Hippocampal formation (tissue), 2 donors: ENCODE results near the gene EPB41L1.
A peak's percentile ranks its signal among the peaks of the same experiment; 100 is the strongest.

Experiments
- DNase-seq, 2 donors: peaks; one replicate each; lab custom pipeline; 2025; lab: John Stamatoyannopoulos, UW

Gene EPB41L1

DNA sequence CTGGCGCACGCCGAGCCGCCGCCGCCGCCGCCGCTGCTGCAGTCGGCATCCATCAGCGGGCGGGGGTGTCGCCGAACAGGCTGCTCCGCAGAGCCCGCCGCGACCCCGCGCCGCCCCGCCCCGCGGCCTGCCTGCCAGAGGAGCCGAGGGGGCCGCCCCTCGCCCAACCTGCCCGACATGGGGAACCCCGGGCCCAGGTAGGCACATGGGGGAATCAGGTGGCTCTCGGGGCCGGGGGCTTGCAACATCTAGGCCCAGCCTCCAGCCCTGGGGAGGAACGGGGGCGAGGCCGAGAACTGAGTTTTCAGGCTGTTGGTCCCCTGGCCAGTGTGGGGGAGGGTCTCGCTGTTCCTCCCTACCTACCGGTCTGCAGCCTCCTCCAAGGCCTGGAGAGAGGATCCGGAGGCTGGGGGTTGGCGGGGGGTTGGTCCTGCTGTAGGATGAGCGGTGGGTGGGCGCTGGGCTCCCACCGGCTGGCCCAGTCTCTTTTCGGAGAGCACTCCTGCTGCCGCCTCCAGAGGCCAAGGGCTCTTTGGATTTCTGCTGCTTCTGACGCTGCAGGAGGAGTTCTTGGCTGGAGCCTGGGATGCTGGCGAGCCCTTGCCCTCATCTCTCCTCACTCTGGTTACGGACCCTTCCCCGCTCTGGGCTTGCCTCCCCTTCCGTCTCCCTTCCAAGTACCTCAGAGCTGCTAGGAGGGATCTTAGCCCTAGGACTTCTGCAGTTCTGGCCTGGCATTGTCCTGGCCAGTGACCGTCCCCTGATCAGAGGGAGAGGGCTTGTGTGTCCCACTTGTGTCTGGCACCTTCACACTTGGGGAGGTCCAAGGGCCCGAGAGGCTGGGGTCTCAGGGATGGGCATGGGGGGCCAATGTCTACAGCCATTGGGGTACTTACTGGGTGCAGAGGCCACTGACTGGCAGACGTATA, at the start of gene EPB41L1:
EPB41L1 (plus strand) TSS at position 41 of the 929 bp plus-strand sequence. CDS start 19,038 bp downstream, outside the sequence.
- peak in 1 of 2 donors; percentile 44 for DNase-seq

DNA sequence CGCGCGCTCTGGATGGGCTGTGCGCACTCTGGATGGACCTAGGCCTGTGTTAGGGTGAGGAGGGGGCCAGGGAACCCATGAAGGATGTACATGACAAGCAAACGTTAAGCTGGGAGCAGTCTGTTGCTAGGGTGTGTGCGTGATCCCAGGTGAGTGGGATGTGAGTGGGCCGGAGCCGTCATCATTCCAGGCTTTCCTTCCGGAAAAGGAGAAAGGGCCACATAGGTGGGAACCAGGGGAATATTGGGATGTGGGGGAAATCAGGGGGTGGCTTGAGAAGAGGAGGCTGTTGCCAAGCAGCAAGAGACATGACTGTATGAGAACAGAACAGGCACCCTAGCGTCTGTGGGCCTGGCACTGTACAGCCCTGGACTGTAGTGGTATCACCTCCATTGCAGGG, 49.7 kb upstream of the EPB41L1 start:
- DNase-seq, result no peak

DNA sequence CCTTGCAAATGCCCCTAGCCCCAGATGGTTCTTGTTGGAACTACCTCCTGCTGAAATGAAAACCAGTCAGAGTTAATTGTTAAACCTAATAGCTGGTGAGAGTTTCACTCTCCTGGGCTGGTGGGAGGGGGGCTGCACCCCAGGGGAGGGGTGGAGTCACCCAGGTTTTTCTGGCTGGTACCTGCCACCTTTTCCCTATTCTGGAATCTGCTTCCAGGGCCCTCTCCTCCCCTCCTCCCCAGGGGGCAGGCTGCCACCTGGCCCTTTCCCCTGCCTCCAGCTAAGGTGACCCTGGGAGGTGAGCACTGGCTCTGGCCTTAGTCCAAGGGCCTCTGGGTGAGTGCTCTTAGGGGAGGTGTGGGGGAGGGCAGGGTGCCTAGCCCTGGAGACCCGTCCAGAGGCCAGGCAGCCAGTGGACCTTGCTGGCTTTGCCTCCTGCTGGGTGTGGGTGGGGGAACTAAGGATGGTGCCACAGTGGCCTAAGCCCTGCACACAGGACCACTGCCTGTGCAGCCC, 48.8 kb upstream of the EPB41L1 start:
- no peak for DNase-seq

DNA sequence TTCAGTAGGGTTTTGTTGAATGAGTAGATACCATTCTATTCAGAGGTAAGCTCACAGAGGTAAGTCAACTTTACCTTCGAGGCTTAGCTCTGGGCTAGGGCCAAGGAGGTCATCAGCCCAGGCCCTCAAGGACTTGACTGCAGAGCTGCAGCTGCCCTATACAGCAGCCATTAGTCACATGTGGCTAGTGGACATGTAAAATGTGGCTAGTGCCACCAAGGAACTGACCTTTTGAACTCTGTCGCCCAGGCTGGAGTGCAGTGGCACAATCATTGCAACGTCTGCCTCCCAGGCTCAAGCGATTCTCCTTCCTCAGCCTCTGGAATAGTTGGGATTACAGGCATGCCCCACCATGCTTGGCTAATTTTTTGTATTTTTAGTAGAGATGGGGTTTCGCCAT, 47.9 kb upstream of the EPB41L1 start:
- no peak for DNase-seq

DNA sequence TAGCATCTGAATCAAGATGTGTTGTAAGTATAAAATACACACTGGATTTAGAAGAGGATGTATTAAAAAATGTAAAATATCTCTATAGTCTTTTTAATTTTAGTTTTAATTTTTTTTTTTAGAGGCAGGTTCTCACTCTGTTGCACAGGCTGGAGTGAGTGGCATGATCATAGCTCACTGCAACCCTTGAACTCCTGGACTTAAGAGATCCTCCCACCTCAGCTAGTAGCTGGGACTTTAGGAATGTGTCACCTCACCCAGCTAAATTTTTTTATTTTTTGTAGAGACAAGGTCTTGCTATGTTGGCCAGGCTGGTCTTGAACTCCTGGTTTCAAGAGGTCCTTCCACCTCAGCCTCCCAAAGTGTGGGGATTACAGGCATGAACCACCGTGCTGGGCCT, 46.7 kb upstream of the EPB41L1 start:
- no peak for DNase-seq

DNA sequence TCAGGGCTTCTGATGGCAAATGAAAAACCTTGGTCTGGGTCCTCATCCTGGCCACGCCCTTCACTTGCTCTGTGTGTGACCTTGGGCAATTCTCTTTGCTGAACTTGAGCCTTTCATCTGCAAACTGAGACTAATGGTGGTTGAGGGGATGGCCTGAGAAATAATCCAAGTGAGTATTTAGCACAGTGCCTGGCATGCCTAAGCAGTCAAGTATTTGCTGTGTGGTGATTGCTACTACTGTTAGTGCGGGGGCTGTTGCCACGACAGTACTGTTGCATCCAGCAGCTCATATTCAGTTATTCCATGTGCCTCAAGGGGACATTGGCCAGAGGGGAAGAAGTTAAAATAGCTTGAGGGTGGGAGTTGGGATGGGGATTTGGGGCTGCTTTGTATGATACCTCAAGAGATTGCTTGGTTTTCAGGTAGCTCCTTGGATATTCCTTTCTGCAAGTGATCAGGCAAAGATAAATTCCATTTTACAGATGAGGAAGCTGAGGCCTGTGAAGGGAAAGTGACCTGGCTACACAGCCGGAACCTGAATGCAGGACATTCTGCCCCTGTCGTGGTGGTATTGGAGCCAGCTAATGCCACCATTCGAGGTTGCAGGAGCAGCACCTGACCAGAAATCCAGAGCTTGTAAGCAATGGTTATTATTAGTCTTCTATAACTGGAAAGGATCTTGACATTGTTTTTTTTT, 45.1 kb upstream of the EPB41L1 start:
- no peak for DNase-seq

DNA sequence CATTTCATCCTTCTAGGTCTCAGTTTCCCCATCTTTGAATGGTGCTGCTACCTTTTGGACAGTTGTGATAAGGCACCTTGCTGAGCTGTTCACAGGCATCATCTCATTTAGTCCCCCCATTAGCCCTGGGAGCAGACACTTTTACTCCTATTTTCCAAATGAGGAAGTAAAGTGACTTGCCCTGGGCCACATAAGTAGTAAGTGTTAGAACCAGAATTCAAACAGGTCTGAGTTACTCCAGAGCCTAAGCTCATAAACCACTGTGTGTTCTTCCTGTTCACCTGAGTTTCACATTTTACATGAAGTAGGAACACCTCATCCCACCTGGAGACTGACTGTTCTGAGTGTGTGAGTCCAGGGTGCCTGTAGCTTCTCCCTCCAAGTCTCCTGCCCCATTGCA, 43.5 kb upstream of the EPB41L1 start:
- DNase-seq, result no peak

DNA sequence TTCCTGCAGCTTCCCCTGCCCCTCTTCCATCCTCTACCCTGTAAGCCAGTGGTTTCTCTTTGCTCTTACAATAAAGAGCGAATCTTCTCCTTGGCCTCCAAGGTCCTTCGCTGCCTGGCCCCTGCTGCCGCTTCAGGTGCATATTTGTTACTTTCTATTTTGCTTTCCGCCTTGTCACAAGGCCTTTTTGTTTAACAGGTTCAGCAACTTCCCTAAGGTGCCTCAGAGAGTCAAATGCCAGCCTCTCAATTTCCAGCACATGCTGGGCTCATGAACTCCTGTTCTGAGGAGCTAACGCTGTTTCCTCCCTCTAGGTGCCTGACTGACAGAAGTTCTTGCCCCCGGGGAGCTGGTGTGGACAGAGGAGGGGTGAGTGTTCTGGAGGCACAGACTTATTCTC, 42.4 kb upstream of the EPB41L1 start:
- DNase-seq, result no peak

DNA sequence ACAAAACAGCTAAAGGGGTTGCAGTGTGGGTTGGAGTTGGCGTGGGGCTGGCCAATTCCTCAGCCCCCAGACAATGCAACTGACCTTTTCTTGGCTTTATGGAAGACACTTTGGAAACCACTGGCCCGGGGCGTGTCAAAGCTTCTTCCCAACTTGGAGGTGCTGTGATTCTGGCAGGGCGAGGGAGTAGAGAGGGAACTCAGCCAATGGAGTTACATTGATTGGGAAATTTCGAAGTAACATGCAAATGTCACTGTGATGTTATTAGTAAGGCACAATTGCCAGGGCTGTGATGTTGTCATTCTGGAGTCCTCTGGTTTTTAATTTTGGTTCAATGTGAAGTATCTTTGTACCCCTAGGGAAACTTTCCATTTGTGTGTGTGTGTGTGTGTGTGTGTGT, 41.5 kb upstream of the EPB41L1 start:
- no peak for DNase-seq

DNA sequence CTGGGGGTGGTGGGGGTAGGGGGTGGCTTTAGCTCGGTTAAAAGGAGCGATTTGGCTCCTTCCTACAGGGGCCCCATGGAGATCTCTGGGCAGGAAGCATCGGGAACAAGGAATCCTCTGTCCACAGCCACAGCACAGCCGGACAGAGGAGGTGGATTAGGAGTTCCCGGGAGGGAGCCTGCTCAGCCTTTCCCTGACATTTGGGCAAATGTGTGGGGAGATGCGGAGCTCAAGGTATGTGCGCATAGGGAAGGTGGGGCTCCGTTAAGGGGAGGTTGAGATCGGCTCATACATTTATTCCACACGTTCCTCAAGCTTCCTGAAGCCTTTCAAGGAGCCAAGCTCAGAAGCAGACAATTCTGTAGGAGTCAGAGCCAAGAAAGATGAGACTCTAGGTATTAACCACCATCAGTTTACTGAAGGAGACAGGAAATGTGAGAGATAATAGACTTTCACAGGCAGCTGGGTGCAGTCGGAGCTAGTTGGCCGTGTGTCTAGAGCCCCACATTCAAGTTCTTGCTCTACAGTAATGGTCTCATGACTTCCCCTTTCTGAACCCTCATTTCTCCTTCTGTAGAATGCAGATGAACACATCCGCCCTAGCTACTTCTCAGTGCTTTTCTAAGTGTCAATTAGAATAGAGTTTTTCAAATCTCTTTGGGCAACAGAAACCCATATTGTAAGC, 40.8 kb upstream of the EPB41L1 start:
- no peak for DNase-seq

DNA sequence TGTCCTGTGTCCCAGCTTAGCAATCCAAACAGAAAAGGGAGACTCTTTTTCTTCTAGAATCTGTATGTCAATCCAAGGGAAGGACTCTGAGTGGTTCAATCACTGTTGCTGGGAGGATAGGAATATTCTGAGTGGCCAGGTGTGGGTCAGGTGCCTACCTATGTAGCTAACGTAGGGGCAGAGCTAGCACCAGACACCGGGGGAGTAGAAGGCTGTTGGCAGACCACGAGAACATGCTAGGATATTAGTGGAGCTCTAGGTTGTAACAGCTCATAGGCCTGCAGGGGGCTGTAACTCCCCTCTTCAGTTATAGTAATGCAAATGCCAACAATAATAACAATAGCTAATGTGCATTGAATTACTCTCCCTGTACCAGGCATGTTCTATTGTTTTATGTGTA, 39.8 kb upstream of the EPB41L1 start:
- DNase-seq, result no peak

DNA sequence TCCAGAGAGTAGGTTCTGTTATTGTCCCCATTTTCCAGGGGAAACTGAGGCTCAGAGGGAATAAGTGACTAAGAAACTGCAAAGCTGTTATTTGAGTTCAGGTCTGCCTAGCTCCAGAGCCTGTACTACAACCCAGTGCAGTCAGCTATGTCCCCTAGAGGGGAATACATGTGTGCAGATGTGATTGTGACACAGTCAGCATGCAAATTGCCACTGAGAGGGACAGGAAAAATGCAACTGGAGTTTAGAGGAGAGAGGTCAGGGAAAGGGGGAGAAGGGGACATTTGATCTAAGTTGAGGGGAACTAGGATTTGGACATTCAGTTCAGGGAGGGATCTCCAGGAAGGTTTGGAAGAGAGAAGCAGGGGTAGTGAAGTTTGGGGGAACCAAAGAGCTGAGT, 38.6 kb upstream of the EPB41L1 start:
- DNase-seq, result no peak

DNA sequence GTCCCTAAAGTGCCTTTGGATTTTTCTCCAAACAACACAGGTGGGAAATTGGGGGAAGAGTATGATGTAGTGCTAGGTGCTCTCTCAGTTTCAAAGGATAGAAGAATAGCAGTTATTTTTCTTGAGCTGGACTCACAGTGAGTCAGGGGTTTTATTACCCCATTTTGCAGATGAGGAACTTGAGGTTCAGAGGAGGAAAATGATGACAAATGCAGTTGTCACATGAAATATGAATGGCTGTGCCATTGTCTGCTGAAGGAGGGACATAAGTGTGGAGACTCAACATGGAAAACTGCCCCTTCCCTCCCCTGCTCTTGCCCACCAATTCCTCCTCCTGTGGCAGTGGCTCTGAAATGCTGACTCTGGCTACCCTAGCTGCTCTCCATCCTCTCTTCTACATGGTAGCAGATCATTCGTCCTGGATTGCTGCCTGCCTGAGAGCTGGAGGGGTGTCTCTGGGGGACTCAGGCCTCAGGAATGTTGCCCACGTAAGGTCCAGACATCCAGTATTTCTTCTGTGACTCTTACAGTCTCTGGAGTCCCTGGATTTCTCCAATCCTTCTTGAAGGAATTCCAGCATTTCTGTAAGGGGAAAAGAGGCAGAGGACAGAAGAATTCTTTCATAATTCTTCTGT, 37.6 kb upstream of the EPB41L1 start:
- no peak for DNase-seq

DNA sequence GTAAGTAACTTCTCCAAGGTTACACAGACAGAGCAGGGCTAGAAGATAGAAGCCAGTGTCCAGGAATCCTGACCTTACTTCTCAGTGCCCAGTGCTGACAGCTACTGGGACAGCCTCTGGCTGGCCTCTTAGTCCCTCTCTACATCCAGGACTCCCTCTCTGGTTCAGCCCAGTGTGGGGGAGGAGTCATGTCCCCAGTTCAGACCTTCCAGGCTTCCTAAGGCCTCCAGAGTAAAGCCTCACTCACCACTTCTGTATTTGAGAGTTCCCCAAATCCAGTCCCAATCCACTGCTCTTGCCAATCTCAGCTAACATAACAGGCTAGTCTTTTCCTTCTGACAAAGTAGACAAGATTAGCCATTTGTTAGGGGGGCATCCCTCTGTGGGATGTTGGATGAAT, 36.9 kb upstream of the EPB41L1 start:
- DNase-seq, result no peak

DNA sequence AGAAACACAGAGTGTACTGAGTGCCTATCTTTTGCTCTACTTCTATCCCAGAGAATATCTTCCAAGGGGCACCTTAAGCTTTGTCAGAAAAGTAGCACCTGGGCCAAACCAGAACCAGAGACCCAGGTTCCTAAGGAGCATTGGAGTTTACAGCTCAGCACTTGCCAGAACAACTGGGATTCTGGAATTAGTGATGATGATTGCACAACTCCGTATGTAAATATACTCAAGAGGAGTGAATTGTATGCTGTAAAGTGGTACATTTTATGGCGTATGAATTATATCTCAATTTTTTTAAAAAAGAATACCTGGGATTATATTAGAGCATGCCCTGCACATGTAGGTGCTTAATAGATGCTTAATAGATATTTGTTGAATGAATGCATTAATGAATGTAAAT, 36.2 kb upstream of the EPB41L1 start:
- DNase-seq, result no peak

DNA sequence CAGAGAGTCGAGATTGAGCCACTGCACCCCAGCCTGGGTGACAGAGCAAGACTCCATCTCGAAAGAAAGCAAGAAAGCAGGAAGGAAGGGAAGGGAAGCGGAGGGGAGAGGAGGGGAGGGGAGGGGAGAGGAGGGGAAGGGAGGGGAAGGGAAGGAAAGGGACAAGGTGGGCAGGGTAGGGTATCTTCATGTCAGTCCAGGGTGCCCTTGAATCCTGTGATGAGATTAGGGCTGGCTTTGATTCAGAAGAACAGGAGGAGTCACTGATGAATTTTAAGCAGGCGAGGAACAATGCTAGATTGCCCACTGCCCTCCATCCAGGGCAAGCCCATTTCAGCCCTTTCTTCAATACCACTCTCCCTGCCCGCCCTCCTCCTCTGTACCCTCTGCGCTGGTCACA, 35.0 kb upstream of the EPB41L1 start:
- no peak for DNase-seq

DNA sequence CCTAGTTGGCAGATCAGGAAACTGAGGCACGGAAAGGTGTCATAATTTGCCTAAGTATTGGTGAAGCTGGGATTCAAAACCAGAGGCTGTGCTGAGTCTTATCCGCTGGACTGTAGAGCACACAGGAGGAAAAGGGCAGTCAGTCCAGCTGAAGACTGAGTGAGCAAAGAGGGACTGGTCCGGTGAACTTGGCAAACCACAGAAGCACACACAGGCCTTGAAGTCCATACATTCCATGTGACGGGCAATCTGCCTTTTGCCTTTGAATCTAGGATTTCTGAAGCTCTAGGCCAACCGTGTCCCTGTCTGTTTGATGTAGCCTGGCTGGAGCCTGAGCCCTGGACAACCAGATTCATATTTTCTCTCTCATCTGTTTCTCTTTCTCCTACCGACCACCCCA, 34.3 kb upstream of the EPB41L1 start:
- DNase-seq, result no peak

DNA sequence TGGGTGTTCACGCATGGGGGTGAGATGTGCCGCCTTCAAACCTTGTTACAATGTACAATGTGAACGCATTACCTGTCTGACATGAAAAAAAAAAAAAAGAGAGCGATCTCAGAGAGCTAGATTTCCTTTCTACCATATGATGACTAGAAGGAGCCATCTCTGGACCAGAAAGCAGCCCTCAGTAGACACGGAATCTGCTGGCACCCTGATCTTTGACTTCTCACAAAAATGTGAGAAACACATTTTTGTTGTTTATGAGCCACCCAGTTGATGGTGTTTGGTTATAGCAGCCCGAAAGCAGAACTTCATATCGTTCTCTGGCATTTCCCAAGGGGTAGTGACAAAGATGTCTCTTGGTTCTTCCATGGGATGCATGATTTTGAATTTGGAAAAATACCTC, 33.5 kb upstream of the EPB41L1 start:
- no peak for DNase-seq

DNA sequence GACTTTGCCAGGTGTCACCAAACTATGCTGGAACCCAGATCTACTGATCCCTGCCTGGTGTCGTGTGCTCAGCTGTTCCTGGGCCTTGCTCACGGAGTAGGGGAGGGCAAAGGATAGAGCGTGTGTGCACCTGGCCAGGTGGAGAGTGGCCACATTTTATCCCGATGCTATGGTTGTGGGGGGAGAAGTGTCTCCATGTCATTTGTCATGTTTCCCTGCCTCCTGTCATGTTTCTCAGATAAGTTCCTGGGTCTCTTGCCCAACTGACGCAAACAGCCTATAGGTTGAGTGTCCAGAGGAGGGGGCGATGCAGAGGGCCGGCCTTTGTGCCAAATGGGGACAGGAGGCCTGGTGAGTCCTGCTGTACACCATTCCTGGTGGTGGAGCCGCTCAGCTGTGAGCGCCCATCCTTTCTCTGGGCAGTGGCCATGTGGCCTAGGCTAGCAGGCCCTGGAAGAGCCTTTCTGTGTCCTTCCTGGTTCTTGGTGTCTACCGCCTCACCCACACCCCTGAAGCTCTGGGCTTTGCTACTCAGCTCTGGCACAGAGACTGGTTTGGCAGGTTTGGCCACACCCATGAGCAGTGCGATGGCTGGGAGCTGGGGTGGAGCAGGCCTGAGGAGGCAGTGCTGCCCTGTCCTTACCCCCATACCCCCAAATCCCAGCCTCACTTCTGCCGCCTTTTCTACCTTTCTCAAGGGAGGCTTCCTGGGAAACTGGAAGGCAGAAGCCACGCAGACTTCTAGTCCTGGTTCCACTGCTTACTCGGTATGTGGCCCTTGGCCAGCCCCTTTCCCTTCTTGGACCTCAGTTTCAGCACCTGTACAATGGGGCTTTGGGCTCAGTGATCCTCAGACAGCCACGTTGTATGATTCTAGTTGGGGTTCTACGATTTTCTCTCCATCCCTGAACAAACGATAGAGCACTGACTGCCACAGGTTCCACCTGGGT, 32.3 kb upstream of the EPB41L1 start:
- DNase-seq, result no peak

DNA sequence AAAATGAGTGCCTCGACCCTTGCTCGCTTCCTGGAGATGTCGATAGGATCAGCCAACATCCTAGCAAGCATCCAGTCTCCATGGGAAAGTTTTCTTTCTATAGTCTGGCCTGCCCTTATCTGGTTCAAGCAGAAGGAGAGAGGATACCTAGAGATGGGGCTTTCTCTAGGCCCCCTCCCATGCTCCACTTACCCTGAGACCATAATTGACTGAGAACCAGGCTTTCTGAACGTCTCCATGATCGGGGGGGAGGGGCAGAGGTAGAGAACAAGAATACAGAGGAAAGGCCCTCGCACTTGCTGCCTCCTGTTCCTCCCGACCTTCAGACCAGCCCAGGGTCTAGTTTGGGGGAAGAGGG, 31.6 kb upstream of the EPB41L1 start:
- DNase-seq, result no peak

DNA sequence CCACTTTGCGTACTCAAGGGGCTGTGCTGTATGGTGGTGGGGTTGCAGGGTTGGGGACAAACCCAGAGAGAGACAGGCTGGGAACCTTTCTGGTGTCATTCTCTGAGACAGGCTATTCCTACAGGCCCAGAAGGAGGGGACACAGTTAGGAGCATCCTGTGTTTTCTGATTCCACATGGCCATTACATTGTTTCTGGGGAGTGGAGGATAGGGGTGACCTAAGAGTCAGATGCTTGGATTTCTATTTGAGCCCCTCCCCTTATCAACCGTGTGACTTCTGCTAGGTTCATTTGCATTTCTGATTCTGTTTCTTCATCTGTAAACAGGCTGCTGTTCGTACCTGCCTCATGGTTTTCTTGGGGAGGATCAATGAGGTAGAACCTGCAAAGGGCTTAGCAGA, 29.4 kb upstream of the EPB41L1 start:
- no peak for DNase-seq
